HL-60/S4 (cell line): ENCODE measurements around the gene HEPACAM2.

Experiments
- in situ Hi-C: fragments of 300-500 bp; cut with MboI; formaldehyde crosslinking; loops from 2 replicates; pipeline ENCODE4 v1.14.3; 2022; ENCODE audit warnings: low sequenced_read_pairs

The HEPACAM2 gene

GRCh38 chr7:93226310-93226709, at the start of gene HEPACAM2:
HEPACAM2 (minus strand) TSS chr7:93226469.
- in situ Hi-C loops: loop anchor here (25.0 kb wide), 1 partner anchor 336 kb away; the partner anchor contains the start of gene CALCR

- in situ Hi-C loops: no loop called here
Measured at GRCh38 chr7:93265220-93265619, 39.0 kb upstream of the HEPACAM2 start.

GRCh38 chr7:93262535-93262934, 36.3 kb upstream of the HEPACAM2 start:
- in situ Hi-C loops: no loop called here

GRCh38 chr7:93258661-93259060, 32.4 kb upstream of the HEPACAM2 start:
- in situ Hi-C loops: no loop called here

- in situ Hi-C loops: loop anchor here (25.0 kb wide), 1 partner anchor 313 kb away; the partner anchor contains the start of gene CALCR
Measured at GRCh38 chr7:93249491-93250148, 23.4 kb upstream of the HEPACAM2 start.

- in situ Hi-C loops: loop anchor here (25.0 kb wide), 1 partner anchor 317 kb away; the partner anchor contains the start of gene CALCR
Measured at GRCh38 chr7:93245525-93246432, 19.5 kb upstream of the HEPACAM2 start.

- in situ Hi-C loops: loop anchor here (25.0 kb wide), 1 partner anchor 320 kb away; the partner anchor contains the start of gene CALCR
Measured at GRCh38 chr7:93242106-93242505, 15.8 kb upstream of the HEPACAM2 start.

- in situ Hi-C loops: loop anchor here (25.0 kb wide), 1 partner anchor 322 kb away; the partner anchor contains the start of gene CALCR
Measured at GRCh38 chr7:93239824-93240223, 13.6 kb upstream of the HEPACAM2 start.

- in situ Hi-C loops: loop anchor here (25.0 kb wide), 1 partner anchor 324 kb away; the partner anchor contains the start of gene CALCR
Measured at GRCh38 chr7:93238748-93239147, 12.5 kb upstream of the HEPACAM2 start.

- in situ Hi-C loops: loop anchor here (25.0 kb wide), 1 partner anchor 324 kb away; the partner anchor contains the start of gene CALCR
Measured at GRCh38 chr7:93238131-93238530, 11.9 kb upstream of the HEPACAM2 start.

GRCh38 chr7:93235541-93235940, 9.3 kb upstream of the HEPACAM2 start:
- in situ Hi-C loops: loop anchor here (25.0 kb wide), 1 partner anchor 327 kb away; the partner anchor contains the start of gene CALCR

- in situ Hi-C loops: loop anchor here (25.0 kb wide), 1 partner anchor 330 kb away; the partner anchor contains the start of gene CALCR
Measured at GRCh38 chr7:93232673-93233018, 6.4 kb upstream of the HEPACAM2 start.

GRCh38 chr7:93231799-93232672, 5.8 kb upstream of the HEPACAM2 start, which contains the start of gene VPS50:
VPS50 (plus strand) TSS chr7:93232366; CDS start chr7:93232468, 102 bp downstream.
- in situ Hi-C loops: loop anchor here (25.0 kb wide), 1 partner anchor 330 kb away; the partner anchor contains the start of gene CALCR

- in situ Hi-C loops: loop anchor here (25.0 kb wide), 1 partner anchor 331 kb away; the partner anchor contains the start of gene CALCR
Measured at GRCh38 chr7:93231259-93231658, 5.0 kb upstream of the HEPACAM2 start.

- in situ Hi-C loops: loop anchor here (25.0 kb wide), 1 partner anchor 334 kb away; the partner anchor contains the start of gene CALCR
Measured at GRCh38 chr7:93228302-93228701, 2.0 kb upstream of the HEPACAM2 start.

- in situ Hi-C loops: no loop called here
Measured at GRCh38 chr7:93219868-93220267, 6.4 kb downstream of the HEPACAM2 start.

- in situ Hi-C loops: no loop called here
Measured at GRCh38 chr7:93218997-93219827, 7.1 kb downstream of the HEPACAM2 start.

GRCh38 chr7:93212881-93213280, 13.4 kb downstream of the HEPACAM2 start:
- in situ Hi-C loops: no loop called here

- in situ Hi-C loops: no loop called here
Measured at GRCh38 chr7:93211228-93211818, 14.9 kb downstream of the HEPACAM2 start.
